Subcutaneous abdominal adipose tissue (tissue), 5 donors: ENCODE data around the gene PCDH18.
"Not testable (repeated sequence)": the region's sequence is repeated elsewhere in the genome, so short reads cannot be mapped to it uniquely, and the experiment has no call there.

Experiments
- H3K27ac ChIP-seq: one replicate; pipeline ENCODE4 v1.7.0; 2013; ENCODE audit warnings: low read depth, mild to moderate bottlenecking, inconsistent platforms, low read length, moderate library complexity
- H3K27me3 ChIP-seq, 5 donors: one replicate each; pipeline ENCODE4 v1.7.0; 2013; ENCODE audit warnings: low read length in 5 of 5, inconsistent platforms in 1 of 5; ENCODE audit not compliant: control insufficient read depth in 5 of 5, insufficient read depth in 4 of 5
- H3K36me3 ChIP-seq, 5 donors: one replicate each; pipeline ENCODE4 v1.7.0; 2013; ENCODE audit warnings: low read length in 5 of 5; ENCODE audit not compliant: control insufficient read depth in 5 of 5, insufficient read depth in 5 of 5
- H3K4me1 ChIP-seq, 5 donors: one replicate each; pipeline ENCODE4 v1.7.0; 2013; ENCODE audit warnings: low read length in 5 of 5, mild to moderate bottlenecking in 3 of 5, moderate library complexity in 1 of 5; ENCODE audit not compliant: control insufficient read depth in 5 of 5, insufficient read depth in 5 of 5
- H3K4me3 ChIP-seq, 5 donors: one replicate each; pipeline ENCODE4 v1.7.0; 2013; ENCODE audit warnings: low read length in 5 of 5, low read depth in 1 of 5
- H3K9ac ChIP-seq, 5 donors: one replicate each; pipeline ENCODE4 v1.7.0; 2013; ENCODE audit warnings: low read length in 5 of 5, mild to moderate bottlenecking in 4 of 5, moderate library complexity in 3 of 5
- H3K9me3 ChIP-seq, 5 donors: one replicate each; pipeline ENCODE4 v1.7.0; 2013; ENCODE audit warnings: low read length in 5 of 5; ENCODE audit not compliant: control insufficient read depth in 5 of 5
- donor health status: healthy.
- donor health status: healthy.
- donor health status: healthy.
- donor health status: healthy.
- donor health status: healthy.

The PCDH18 gene

DNA sequence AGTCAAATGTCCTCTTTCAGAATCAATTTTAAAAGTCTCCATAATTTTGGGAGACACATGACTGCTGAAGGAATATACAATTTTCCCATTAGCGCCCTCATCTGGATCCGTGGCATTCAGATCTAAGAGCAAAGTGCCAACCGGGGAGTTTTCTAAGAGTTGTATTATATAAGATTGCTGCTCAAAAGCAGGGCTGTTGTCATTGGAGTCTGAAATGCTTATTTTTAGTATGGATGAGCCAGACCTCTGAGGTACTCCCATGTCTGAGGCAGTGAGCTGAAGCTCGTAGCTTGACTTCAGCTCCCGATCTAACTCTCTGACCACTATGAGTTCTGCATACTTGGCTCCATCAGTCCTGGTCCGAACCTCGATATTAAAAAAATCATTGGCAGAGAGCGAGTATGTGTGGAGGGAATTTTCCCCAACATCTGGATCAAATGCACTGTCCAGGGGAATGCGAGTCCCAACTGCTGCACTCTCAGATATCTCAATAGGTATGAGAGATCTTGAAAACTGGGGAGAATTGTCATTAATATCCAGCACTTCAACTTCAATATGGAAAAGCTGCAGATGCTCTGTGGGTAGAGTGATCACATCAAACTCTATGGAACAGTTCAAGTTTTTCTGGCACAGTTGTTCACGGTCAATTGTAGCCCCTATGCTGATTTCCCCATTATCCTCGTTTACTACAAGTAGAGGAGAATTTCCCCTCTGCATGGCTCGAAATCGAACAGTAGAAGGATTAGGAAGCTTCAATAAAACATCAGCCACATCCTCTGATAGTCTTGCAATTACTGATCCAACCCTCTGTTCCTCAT, 917 bp downstream of the PCDH18 start:
- peak overlapping the region; percentile 51 to 82 (median 78) for H3K9ac ChIP-seq
- H3K27me3 ChIP-seq = no peaks in the 10 kb centered on the region
- peaks cover 0 to 56% (median 43%) of the 10 kb centered on the region in 5 donors for H3K4me1 ChIP-seq
- peak overlapping the region; percentile 96 for H3K27ac ChIP-seq
- H3K4me3 ChIP-seq = peak overlapping the region; percentile 79 to 99 (median 93)
- peaks cover 0 to 14% (median 5%) of the 10 kb centered on the region in 5 donors for H3K36me3 ChIP-seq
- no peaks in the 10 kb centered on the region for H3K9me3 ChIP-seq

DNA sequence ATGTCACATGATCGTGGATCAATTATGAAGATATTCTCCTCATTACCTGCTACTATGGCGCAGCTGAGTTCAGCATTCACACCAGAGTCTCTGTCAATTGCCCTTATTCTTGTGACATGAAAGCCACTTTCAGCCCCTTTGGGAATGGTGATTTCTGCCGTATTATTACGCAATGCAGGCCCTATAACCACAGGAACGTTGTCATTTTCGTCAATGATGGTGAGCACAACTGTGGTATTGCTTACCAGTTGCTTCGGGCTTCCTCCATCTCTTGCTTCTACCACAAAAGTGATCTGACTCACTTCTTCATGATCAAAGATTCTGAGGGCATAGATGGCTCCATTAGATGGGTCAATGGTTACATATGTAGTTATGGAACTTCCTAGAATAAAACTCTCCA, 2.1 kb downstream of the PCDH18 start:
- Histone ChIP-seq H3K9ac (peak overlapping the region; percentile 16 to 82 (median 78)), H3K27ac (peak overlapping the region; percentile 96), H3K9me3 (no peaks in the 10 kb centered on the region), H3K4me1 (peaks cover 0 to 61% (median 51%) of the 10 kb centered on the region in 5 donors), H3K27me3 (no peaks in the 10 kb centered on the region), H3K36me3 (peaks cover 0 to 19% (median 9%) of the 10 kb centered on the region in 5 donors), H3K4me3 (peak overlapping the region; percentile 79 to 99 (median 93))

DNA sequence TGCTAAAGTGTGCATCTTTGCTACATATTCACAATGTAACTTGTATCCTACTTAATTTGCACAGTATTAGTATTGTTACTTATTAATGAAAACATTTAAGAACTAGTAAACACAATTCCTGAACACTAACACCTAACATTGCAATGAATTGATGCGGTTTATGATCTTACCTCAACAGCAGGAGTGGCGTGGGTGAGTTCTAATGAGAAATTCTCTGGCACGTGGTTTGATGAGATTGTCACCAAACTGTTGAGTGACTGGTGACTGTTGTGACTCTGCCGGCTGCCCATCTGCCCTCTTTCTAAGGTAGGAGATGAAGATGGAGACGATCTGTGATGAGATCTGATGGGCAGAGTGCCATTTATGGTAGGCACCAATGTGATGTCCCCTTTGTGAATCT, 2.9 kb downstream of the PCDH18 start:
- peak overlapping the region; percentile 96 for H3K27ac ChIP-seq
- peaks cover 0 to 22% (median 11%) of the 10 kb centered on the region in 5 donors for H3K36me3 ChIP-seq
- peak overlapping the region; percentile 1 to 82 (median 39) for H3K9ac ChIP-seq
- no peaks in the 10 kb centered on the region for H3K27me3 ChIP-seq
- H3K4me1 ChIP-seq = peaks cover 0 to 65% (median 58%) of the 10 kb centered on the region in 5 donors
- no peaks in the 10 kb centered on the region for H3K9me3 ChIP-seq
- peak overlapping the region; percentile 79 to 99 (median 93) for H3K4me3 ChIP-seq

DNA sequence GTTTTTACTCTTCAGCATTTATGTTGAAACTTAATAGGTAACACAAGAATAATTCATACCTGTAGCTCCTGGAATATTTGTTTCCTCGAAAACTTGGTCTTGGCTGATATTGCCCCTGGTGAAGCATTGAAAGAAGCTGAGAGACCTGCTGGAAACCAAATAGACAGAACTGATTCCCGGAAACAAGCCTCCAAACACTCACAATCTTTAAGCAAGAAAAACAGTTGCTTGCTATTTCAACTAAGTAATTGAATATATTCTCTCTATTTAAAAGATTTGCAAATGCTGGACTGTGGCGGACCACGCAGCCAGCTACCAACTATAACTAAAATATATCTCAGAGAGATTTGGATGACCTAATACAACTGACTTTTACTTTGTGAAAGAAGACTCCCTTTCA, 3.6 kb downstream of the PCDH18 start:
- peak overlapping the region in 4 of 5 donors; percentile 2 to 82 (median 58) for H3K9ac ChIP-seq
- H3K36me3 ChIP-seq = peaks cover 0 to 29% (median 17%) of the 10 kb centered on the region in 5 donors
- no peaks in the 10 kb centered on the region for H3K9me3 ChIP-seq
- H3K4me1 ChIP-seq = peaks cover 0 to 65% (median 60%) of the 10 kb centered on the region in 5 donors
- no peaks in the 10 kb centered on the region for H3K27me3 ChIP-seq
- peak overlapping the region; percentile 79 to 99 (median 93) for H3K4me3 ChIP-seq
- peak overlapping the region; percentile 96 for H3K27ac ChIP-seq

DNA sequence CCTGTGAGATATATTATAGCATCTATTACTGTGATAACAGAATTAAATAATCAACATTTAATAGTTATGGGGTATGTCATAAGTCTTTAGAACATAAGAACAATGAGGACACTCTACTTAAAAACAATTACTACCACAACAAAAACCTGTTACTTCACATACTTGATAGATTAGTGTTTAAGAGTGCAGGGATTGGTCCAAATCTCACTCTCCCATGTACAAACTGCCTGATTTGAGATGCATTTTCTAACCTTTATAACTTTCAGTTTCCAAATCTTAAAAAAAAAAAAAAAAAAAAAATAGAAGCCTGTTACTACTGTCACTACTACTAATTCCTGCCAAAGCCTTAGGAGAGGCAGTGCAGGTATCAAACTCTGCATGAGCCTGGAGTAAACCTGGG, 5.6 kb downstream of the PCDH18 start:
- Histone ChIP-seq H3K4me1 (peaks cover 0 to 66% (median 46%) of the 10 kb centered on the region in 5 donors), H3K4me3 (peak overlapping the region in 4 of 5 donors; percentile 8 to 99 (median 86)), H3K36me3 (peaks cover 0 to 37% (median 26%) of the 10 kb centered on the region in 5 donors), H3K27me3 (no peaks in the 10 kb centered on the region), H3K9me3 (no peaks in the 10 kb centered on the region), H3K27ac (peak overlapping the region; percentile 96), H3K9ac (peak overlapping the region in 2 of 5 donors; percentile 10 to 13)

DNA sequence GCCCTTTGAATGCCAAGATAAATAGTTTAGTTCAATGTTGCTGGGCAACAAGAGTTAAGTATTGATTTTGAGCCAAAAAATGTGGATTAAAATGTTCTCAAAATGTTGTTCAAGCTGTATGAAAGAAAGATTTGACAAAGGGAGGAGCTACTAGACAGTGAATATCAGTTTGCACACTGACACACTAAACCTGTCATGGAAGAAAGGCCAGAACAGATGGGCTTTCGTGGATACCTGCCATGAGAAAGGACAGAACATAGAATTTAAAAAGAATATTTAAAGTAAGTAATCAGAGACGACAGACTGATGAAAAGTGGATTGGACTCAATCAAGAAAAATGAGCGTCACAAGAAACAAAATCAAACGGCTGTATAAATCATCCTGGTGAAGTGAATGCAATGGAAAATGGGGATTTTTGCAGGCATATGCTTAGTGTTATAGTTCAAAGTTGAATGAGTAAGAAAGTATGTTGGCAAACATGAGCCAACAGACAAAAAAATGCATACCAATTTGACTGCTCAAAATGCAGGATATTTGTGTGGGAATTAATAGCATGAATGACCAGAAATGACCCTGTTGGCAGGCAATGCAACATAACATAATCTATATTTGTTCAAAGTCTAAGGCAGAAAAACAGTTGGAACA, 7.4 kb downstream of the PCDH18 start:
- H3K27me3 ChIP-seq = no peaks in the 10 kb centered on the region
- H3K4me3 ChIP-seq = no peak overlapping the region
- peak overlapping the region; percentile 96 for H3K27ac ChIP-seq
- no peaks in the 10 kb centered on the region for H3K9me3 ChIP-seq
- no peak overlapping the region for H3K9ac ChIP-seq
- peaks cover 0 to 58% (median 29%) of the 10 kb centered on the region in 5 donors for H3K4me1 ChIP-seq
- H3K36me3 ChIP-seq = peaks cover 8 to 41% (median 35%) of the 10 kb centered on the region in 5 donors

DNA sequence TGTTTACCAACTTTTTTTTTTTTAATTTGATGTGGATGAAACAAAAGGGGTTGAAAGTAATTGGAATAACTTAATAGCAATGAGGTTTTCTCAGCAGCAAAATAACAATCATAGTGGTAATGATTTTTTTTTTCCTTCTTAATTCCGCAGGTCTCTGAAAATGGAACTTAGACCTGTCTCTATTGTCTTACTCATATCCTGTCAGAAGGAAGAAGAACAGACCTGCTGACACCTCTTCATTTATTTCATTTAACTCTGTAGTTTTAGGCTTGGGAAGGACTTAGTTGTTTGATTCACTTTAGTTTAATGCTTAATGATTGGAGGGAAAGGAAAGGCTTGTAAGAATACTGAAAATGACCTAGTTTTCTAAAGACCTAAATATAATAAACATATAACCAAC, 9.0 kb downstream of the PCDH18 start:
- peaks cover 0 to 50% (median 25%) of the 10 kb centered on the region in 5 donors for H3K4me1 ChIP-seq
- H3K27me3 ChIP-seq = no peaks in the 10 kb centered on the region
- no peak overlapping the region for H3K4me3 ChIP-seq
- peaks cover 8 to 44% (median 30%) of the 10 kb centered on the region in 5 donors for H3K36me3 ChIP-seq
- no peak overlapping the region for H3K9ac ChIP-seq
- H3K9me3 ChIP-seq = no peaks in the 10 kb centered on the region
- peak overlapping the region; percentile 59 for H3K27ac ChIP-seq

DNA sequence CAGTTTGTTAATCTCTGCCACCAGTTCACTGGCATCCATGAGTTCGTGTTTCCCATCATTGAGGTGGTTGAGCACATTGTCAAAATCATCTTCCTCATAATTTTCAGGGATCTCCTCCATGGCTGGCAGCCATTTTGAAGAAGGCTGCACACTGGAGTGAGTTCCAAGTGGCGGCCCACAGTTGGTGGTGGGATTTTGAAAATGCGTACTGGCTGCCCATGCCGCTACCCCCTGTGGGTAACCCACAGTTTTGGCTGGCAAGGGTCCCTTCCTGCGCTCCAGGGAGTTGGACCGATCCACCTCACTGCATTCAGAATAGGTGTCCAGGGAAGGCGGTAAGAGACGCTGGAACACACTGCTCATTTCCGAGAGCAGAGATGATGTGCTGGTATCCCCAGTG, 11.2 kb downstream of the PCDH18 start:
- Histone ChIP-seq H3K4me3 (no peak overlapping the region), H3K27me3 (no peaks in the 10 kb centered on the region), H3K27ac (no peak overlapping the region), H3K36me3 (peaks cover 8 to 41% (median 24%) of the 10 kb centered on the region in 5 donors), H3K9me3 (no peaks in the 10 kb centered on the region), H3K9ac (no peak overlapping the region), H3K4me1 (peaks cover 0 to 31% (median 13%) of the 10 kb centered on the region in 5 donors)

DNA sequence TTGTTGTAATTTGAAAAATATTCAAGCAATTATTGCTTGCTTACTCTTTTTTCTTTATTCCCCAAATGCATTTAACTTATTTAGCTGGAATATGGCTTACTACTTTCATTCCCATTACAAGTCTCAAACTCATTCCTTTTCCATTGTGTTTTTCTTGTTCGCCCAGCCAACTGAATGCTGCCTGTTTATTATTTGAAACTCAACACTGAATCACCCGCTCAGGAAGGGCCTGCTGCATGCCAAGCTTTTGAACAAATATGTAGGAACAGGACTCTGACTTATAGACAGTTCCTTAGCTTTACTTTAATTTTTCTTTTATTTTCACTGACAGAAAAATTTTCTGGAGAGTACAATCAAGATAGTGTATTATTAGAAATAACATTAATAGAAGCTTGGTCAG, 12.9 kb downstream of the PCDH18 start:
- Histone ChIP-seq H3K27me3 (no peaks in the 10 kb centered on the region), H3K4me1 (peaks cover 0 to 18% (median under 1%) of the 10 kb centered on the region in 5 donors), H3K9ac (peak overlapping the region in 1 of 5 donors; percentile 39), H3K27ac (peak overlapping the region; percentile 4), H3K9me3 (no peaks in the 10 kb centered on the region), H3K4me3 (no peak overlapping the region), H3K36me3 (peaks cover 8 to 34% (median 20%) of the 10 kb centered on the region in 5 donors)

DNA sequence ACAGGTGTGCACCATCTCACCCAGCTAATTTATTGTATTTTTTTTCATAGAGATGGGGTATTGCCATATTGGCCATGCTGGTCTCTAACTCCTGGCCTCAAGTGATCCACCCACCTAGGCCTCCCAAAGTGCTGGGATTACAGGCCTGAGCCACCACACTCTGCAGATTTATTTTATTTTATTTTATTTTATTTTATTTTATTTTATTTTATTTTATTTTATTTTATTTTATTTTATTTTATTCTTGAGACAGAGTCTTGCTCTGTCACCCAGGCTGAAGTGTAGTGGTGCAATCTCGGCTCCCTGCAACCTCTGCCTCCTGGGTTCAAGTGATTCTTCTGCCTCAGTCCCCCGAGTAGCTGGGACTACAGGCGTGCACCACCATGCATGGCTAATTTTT, 15.0 kb downstream of the PCDH18 start:
- H3K4me3 ChIP-seq, H3K27ac ChIP-seq, H3K9ac ChIP-seq, H3K9me3 ChIP-seq, H3K4me1 ChIP-seq, H3K27me3 ChIP-seq: not testable (repeated sequence)
- H3K36me3 ChIP-seq = peaks cover 8 to 14% (median 13%) of the 10 kb centered on the region in 5 donors
